Esophagus (tissue), 2 donors: ENCODE data around the gene NACC2. TPM values are rescaled to one million over a fixed set of nuclear protein-coding genes. Genes with fewer than 3 reads are reported as not detected.
"Not testable (repeated sequence)": the region's sequence is repeated elsewhere in the genome, so short reads cannot be mapped to it uniquely, and the experiment has no call there.

Experiments used
- H3K27ac ChIP-seq, 2 donors: one replicate each; pipeline ENCODE4 v1.5.1; 2013; ENCODE audit warnings: low read depth in 2 of 2, mild to moderate bottlenecking in 2 of 2, inconsistent platforms in 1 of 2, low read length in 1 of 2, moderate library complexity in 1 of 2
- H3K27me3 ChIP-seq, 2 donors: one replicate each; pipeline ENCODE4 v1.6.1; 2013; ENCODE audit warnings: low read length in 2 of 2, control low read depth in 1 of 2, mild to moderate bottlenecking in 1 of 2; ENCODE audit not compliant: insufficient read depth in 2 of 2, control insufficient read depth in 1 of 2
- H3K36me3 ChIP-seq, 2 donors: one replicate each; pipeline ENCODE4 v1.6.1; 2013; ENCODE audit warnings: low read length in 1 of 2; ENCODE audit not compliant: control insufficient read depth in 2 of 2, insufficient read depth in 2 of 2
- H3K4me1 ChIP-seq, 2 donors: one replicate each; pipeline ENCODE4 v1.6.1; 2013; ENCODE audit warnings: low read length in 1 of 2; ENCODE audit not compliant: control insufficient read depth in 2 of 2, insufficient read depth in 2 of 2
- H3K4me3 ChIP-seq, 2 donors: one replicate each; pipeline ENCODE4 v1.5.1; 2013; ENCODE audit warnings: low read length in 2 of 2, mild to moderate bottlenecking in 2 of 2, low read depth in 1 of 2, moderate library complexity in 1 of 2
- H3K9me3 ChIP-seq, 2 donors: one replicate each; pipeline ENCODE4 v1.6.1; 2013; ENCODE audit warnings: mild to moderate bottlenecking in 2 of 2, low read depth in 1 of 2, low read length in 1 of 2, moderate library complexity in 1 of 2; ENCODE audit not compliant: control insufficient read depth in 2 of 2, insufficient read depth in 1 of 2
- WGBS, 2 donors: extraction: QIAGEN DNeasy Blood & Tissue Kit; methylation state at CpG; one replicate each; pipeline ENCODE4 v1.1.7; 2013; 5-methylcytosine and 5-hydroxymethylcytosine counted together
- polyA plus RNA-seq, 2 donors: library from polyadenylated mRNA; stranded (reverse); fragments of 200-250 nt; gene quantifications; one replicate each; pipeline ENCODE4 v1.2.3, GENCODE V29; 2013
- donor health status: healthy with polysubstance abuse.
- donor health status: Bipolar disorder and iron deficiency.

Gene NACC2
- polyA plus RNA-seq, 2 donors: 3.2 to 4.5 TPM

DNA sequence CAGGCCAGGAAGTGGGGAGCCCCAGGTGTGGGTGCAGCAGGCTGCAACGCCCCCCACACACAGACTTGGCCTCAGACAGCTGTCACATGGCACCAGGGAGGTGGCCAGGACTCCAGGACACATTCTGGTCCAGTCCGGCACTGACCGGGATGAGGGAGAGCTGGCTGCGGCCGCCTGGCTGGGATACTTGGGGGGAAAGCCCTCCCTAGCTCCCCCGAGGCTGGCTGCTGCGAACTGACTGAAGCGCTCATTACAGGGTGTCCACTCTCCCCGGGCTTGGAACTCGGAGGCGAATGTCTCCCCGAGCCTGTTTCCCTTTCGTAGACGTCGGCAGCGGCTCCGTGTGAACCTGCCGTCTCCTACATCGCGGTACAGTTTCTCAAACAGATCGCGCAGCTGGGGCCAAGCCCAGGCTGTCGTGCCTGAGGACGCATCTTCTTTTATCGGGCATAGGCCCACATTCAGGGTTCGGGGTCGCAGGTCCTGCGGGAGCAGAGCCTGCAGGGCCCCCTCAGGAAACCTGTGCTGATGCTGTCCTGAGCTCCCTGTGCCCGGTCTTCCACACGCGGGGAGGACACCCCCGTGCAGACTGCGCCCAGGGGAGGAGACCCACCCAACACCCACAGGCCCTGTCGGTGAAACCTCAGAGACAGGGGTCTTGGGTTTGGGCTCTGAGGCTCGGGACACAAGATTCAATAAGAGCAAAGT lies 19.8 kb downstream of the NACC2 start:
- no peak overlapping the region for H3K27ac ChIP-seq
- peaks cover 10 to 11% of the 10 kb centered on the region in 2 donors for H3K4me1 ChIP-seq
- no peak overlapping the region for H3K4me3 ChIP-seq
- no peaks in the 10 kb centered on the region for H3K9me3 ChIP-seq
- no peaks in the 10 kb centered on the region for H3K27me3 ChIP-seq
- WGBS, 2 donors: 80 to 87% methylated on average over 35 of the region's 35 CpGs
- H3K36me3 ChIP-seq: no peaks in the 10 kb centered on the region

GRCh38 chr9:136074706-136075105 lies 20.4 kb downstream of the NACC2 start:
- WGBS, 2 donors: 90 to 92% methylated on average over 28 of the region's 28 CpGs
- H3K27me3 ChIP-seq: no peaks in the 10 kb centered on the region
- H3K36me3 ChIP-seq: no peaks in the 10 kb centered on the region
- peaks cover 5 to 7% of the 10 kb centered on the region in 2 donors for H3K4me1 ChIP-seq
- no peaks in the 10 kb centered on the region for H3K9me3 ChIP-seq
- no peak overlapping the region for H3K27ac ChIP-seq
- H3K4me3 ChIP-seq: no peak overlapping the region

- Histone ChIP-seq H3K27me3 (no peaks in the 10 kb centered on the region), H3K9me3 (no peaks in the 10 kb centered on the region), H3K4me1 (peaks cover 0 to 4% of the 10 kb centered on the region in 2 donors), H3K27ac (no peak overlapping the region), H3K4me3 (no peak overlapping the region), H3K36me3 (no peaks in the 10 kb centered on the region)
- WGBS, 2 donors: 89% methylated on average over 22 of the region's 22 CpGs
Measured at GRCh38 chr9:136062657-136063439, 32.2 kb downstream of the NACC2 start.

DNA sequence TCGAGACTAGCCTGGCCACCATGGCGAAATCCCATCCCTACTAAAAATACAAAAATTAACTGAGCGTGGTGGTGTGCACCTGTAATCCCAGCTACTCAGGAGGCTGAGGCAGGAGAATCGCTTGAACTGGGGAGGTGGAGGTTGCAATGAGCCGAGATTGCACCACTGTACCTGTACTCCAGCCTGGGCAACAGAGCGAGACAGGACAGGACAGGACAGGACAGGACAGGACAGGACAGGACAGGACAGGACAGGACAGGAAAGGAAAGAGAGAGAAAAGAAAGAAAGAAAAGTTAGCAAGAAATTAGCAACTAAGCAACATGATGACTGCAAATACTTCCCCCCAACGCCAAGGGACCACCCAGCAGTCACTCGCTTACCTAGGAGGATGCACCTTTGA lies 33.2 kb downstream of the NACC2 start:
- not testable (repeated sequence) for H3K27me3 ChIP-seq, H3K36me3 ChIP-seq, H3K4me1 ChIP-seq, H3K4me3 ChIP-seq, H3K9me3 ChIP-seq, H3K27ac ChIP-seq
- 86 to 93% methylated on average over 8 of the region's 8 CpGs for WGBS, 2 donors

- Histone ChIP-seq H3K27me3 (no peaks in the 10 kb centered on the region), H3K4me1 (peaks cover 0 to 4% of the 10 kb centered on the region in 2 donors)
- WGBS, 2 donors: 93 to 95% methylated on average over 11 of the region's 11 CpGs
Measured at GRCh38 chr9:136061405-136061804, 33.7 kb downstream of the NACC2 start.

GRCh38 chr9:136060671-136061371 lies 34.3 kb downstream of the NACC2 start:
- no peak overlapping the region for H3K27ac ChIP-seq
- H3K36me3 ChIP-seq: no peaks in the 10 kb centered on the region
- peaks cover 0 to 4% of the 10 kb centered on the region in 2 donors for H3K4me1 ChIP-seq
- no peak overlapping the region for H3K4me3 ChIP-seq
- H3K27me3 ChIP-seq: no peaks in the 10 kb centered on the region
- no peaks in the 10 kb centered on the region for H3K9me3 ChIP-seq
- WGBS, 2 donors: 85 to 88% methylated on average over 17 to 19 of the region's 19 CpGs

More at GRCh38 chr9:136061405-136061804, 33.7 kb downstream of the NACC2 start:
- H3K27ac ChIP-seq: no peak overlapping the region
- H3K4me3 ChIP-seq: no peak overlapping the region
- H3K9me3 ChIP-seq: no peaks in the 10 kb centered on the region
- H3K36me3 ChIP-seq: no peaks in the 10 kb centered on the region

GRCh38 chr9:136059851-136060670 lies 35.0 kb downstream of the NACC2 start:
- no peak overlapping the region for H3K27ac ChIP-seq
- H3K4me1 ChIP-seq: peaks cover 0 to 4% of the 10 kb centered on the region in 2 donors
- whole genome bisulfite sequencing, 2 donors: 77 to 80% methylated on average over 29 of the region's 29 CpGs
- H3K9me3 ChIP-seq: no peaks in the 10 kb centered on the region
- no peaks in the 10 kb centered on the region for H3K27me3 ChIP-seq
- no peaks in the 10 kb centered on the region for H3K36me3 ChIP-seq
- H3K4me3 ChIP-seq: no peak overlapping the region

- no peaks in the 10 kb centered on the region for H3K9me3 ChIP-seq
- H3K27me3 ChIP-seq: no peaks in the 10 kb centered on the region
- H3K27ac ChIP-seq: no peak overlapping the region
- no peaks in the 10 kb centered on the region for H3K36me3 ChIP-seq
- 84 to 86% methylated on average over 20 of the region's 20 CpGs for WGBS, 2 donors
- H3K4me1 ChIP-seq: peaks cover 0 to 4% of the 10 kb centered on the region in 2 donors
- H3K4me3 ChIP-seq: no peak overlapping the region
Measured at GRCh38 chr9:136059321-136059791, 35.7 kb downstream of the NACC2 start.

DNA sequence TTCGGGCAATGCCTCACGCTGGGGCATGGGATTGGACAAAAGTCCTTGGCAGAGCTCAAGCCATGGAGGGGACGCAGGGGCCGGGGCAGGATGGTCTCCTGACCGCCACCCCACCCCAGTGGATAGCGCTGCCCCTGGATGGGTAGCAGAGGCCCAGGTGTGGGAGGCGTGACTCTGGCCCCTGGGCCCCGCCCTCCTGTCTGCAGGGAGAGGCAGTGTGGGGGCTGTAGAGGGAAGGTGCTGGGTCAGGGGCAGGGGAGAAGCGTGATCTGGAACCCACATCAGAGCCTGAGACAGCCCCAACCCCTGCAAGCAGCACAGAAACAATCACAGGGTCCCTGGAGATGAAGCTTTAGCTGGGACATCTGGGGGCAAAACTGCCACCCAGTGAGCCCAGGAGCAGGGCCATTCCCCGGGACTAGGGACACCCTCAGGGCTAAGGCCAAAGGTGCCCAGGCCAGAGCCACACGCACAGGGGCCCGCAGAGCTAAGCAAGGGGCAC lies 36.2 kb downstream of the NACC2 start:
- Histone ChIP-seq H3K9me3 (no peaks in the 10 kb centered on the region), H3K36me3 (no peaks in the 10 kb centered on the region), H3K27ac (no peak overlapping the region), H3K4me3 (no peak overlapping the region), H3K27me3 (no peaks in the 10 kb centered on the region), H3K4me1 (peaks cover 0 to 4% of the 10 kb centered on the region in 2 donors)
- 92 to 93% methylated on average over 12 of the region's 12 CpGs for WGBS, 2 donors
